ENCODE measurements around the gene GPC5.

DNA sequence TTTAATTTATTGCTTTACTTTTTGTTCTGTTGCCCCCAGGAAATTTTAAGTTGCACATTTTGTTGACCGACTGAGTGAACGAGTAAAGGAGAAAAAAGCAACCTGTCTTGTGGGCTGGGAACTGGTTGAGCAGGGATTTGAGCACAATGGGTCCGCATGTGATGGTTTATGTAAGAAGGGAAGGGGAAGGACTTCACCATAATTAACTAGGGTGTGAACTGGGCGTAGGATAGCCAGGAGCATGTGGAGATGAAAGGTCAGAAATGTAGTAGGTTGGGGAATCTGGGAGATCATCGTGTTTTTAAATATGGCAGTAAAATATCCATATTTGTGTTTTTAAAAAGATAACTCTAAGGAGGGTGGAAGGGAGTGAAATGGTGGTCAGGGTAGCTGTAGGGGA is 99.9 kb downstream of the GPC5 start:
- TF ChIP-seq, protein P1, sequence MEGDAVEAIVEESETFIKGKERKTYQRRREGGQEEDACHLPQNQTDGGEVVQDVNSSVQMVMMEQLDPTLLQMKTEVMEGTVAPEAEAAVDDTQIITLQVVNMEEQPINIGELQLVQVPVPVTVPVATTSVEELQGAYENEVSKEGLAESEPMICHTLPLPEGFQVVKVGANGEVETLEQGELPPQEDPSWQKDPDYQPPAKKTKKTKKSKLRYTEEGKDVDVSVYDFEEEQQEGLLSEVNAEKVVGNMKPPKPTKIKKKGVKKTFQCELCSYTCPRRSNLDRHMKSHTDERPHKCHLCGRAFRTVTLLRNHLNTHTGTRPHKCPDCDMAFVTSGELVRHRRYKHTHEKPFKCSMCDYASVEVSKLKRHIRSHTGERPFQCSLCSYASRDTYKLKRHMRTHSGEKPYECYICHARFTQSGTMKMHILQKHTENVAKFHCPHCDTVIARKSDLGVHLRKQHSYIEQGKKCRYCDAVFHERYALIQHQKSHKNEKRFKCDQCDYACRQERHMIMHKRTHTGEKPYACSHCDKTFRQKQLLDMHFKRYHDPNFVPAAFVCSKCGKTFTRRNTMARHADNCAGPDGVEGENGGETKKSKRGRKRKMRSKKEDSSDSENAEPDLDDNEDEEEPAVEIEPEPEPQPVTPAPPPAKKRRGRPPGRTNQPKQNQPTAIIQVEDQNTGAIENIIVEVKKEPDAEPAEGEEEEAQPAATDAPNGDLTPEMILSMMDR (IDR thresholded peaks at IDR 0.05), result no peak
- TF ChIP-seq POLR2A (IDR thresholded peaks at IDR 0.05), result no peak

Data from testis (tissue), 2 donors.